GM18873 (cell line): ENCODE results near the gene PARD3B.

Experiments
- ATAC-seq: cut with Tn5 transposase; IDR thresholded peaks from one replicate; pipeline ENCODE4 v1.9.1; 2021; ENCODE audit warnings: mild to moderate bottlenecking, moderate library complexity, moderate number of reproducible peaks; ENCODE audit not compliant: unreplicated experiment, low FRiP score

PARD3B gene

GRCh38 chr2:205352593-205352992 lies 807.3 kb downstream of the PARD3B start:
- no peak for ATAC-seq

- no peak for ATAC-seq
Observed at GRCh38 chr2:205357732-205358131, 812.5 kb downstream of the PARD3B start.

GRCh38 chr2:205358351-205358815 lies 813.1 kb downstream of the PARD3B start:
- ATAC-seq = no peak

DNA sequence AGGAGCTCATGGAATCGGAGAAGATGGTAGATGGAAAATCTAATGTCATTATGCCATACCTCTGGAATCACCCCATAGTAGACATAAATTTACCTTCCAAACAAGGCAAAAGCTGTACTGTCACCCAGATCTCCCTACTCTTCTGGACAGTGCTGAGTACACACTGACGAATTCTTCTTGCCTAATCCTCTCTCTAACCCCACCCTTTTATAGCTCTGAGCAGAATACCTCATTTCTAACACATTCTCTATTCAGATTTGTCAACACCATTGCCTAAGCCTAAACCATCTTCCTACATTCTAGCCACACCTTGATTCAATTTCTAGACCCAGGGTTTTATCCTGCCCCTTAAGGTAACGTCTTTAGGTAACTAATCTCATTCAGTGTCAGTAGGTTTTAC lies 816.0 kb downstream of the PARD3B start:
- ATAC-seq = no peak

- ATAC-seq = no peak
Observed at GRCh38 chr2:205361970-205362369, 816.7 kb downstream of the PARD3B start.

- no peak for ATAC-seq
Observed at GRCh38 chr2:205364261-205364660, 819.0 kb downstream of the PARD3B start.

GRCh38 chr2:205366336-205367060 lies 821.2 kb downstream of the PARD3B start:
- ATAC-seq = no peak

DNA sequence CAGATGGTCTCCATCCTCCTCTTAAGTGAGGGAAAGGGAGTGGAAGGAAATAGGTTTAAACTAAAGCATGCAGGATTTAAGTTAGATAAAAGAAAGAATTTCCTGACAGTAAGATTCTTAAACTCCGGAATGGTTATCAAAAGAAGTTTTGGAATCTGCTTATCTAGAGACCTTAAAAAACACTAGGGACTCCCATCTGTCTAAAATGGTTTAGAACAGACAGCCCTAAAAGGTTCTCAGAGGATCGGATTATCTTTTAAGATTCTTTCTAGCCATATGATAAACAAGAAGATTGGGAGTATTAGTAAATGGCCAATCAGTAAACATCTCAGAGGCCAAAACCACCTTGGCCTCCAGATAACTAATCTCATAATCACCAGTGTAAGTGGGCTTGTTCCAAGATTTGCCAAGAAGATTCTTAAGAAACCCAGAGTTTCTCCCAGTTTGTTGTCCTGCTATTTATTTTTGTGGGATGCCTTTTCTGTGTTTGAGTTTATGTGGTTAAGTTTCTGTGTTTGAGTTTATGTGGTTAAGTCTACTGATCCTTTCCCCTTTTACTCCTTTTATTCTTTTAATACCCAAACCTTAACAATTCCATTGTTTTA lies 822.2 kb downstream of the PARD3B start:
- ATAC-seq = no peak

- no peak for ATAC-seq
Observed at GRCh38 chr2:205369813-205370212, 824.5 kb downstream of the PARD3B start.

- ATAC-seq = no peak
Observed at GRCh38 chr2:205370726-205371125, 825.5 kb downstream of the PARD3B start.

DNA sequence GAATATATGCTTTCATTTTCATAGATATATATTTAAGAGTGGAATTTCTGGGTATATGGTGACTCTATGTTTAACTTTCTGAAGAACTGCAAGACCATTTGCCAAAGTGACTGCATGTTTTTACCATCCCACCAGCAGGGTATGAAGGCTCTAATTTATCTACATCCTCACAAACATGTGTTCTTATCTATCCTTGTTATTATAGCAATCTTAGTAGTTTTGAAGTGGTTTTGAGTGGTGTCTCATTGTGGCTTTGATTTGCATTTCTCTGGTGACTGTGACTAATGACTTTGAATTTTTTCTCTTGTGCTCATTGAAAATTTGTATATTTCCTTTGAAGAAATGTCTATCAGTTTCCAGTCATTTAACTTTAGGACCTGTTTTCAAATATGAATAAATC lies 826.9 kb downstream of the PARD3B start:
- no peak for ATAC-seq

DNA sequence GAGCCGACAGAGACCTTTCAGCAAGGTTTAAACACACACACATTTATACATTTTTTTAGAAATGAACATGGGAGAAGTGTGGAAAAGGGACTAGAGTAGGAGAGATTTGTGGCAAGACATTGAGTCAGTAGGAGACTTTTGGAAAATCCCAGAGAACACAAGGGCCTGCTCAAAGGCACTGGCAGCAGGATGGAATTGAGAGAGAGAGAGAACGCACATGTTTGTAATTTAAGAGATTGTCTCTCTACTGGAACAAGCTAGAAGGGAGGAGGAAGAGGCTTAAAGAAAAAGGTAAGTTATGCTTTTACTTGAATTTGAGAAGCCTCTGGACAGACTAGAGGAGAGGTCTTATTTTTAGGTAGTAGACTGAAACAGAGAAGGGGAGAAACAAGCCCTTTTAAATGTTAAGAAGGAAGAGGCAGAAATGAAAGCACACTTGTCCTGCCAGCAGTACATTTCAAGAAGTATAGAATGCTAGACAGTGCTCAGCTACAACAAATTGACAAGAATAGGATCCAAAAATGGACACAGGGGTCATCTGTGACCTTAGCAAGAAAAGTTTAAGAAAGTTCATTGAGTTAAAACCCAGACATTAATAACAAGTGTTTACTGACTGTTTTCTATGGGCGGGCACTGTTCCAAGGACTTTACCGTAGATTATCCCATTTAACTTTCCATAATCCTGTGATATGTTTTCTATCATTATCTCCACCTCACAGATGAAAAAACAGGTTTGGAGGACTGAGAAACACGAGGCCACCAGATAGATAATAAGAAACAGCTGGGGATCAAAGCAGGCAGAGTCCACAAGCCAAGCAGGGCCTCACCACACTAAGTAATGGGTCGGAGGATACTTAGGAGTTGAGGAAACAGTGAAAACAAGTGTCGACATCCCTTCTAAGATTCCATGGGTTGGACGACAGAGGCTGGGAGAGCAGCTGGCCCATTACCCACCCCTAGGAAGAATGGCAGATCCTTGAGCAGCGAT lies 830.5 kb downstream of the PARD3B start:
- ATAC-seq = no peak

- ATAC-seq = no peak
Observed at GRCh38 chr2:205377324-205377723, 832.0 kb downstream of the PARD3B start.

- ATAC-seq = no peak
Observed at GRCh38 chr2:205383601-205384000, 838.3 kb downstream of the PARD3B start.

- no peak for ATAC-seq
Observed at GRCh38 chr2:205386109-205386508, 840.8 kb downstream of the PARD3B start.

DNA sequence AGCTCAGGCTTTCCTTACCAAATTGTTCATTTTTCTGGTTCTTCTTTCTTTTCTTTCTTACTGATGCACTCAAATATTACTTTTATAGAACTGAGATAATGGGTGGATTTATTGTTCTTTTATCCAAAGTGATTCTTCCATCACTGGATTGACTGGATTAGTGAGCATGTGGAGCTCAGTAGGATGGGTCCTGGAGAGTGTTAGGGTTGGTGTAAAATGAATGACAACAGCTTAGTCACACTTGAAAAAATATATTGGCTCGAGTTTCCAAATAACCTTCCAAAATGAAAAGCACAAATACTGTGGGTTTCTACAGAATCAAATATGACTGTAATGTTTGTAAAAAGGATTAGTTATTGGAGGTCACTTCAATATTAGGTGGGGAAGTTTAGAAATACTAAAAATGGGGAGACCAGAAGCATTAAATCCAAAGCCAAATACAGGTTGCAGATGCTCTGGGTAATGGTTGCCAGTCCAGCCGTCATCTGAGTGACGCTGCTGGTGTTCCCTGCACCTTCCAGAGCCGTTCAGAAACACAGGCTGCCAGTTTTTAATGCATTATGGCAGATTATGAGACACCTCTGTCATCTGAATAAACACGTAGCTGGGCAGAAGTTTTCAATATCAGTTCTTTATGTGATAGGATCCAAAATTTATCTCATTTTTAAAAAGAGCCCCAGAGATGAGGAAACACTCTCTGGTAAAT lies 842.2 kb downstream of the PARD3B start:
- ATAC-seq = no peak

DNA sequence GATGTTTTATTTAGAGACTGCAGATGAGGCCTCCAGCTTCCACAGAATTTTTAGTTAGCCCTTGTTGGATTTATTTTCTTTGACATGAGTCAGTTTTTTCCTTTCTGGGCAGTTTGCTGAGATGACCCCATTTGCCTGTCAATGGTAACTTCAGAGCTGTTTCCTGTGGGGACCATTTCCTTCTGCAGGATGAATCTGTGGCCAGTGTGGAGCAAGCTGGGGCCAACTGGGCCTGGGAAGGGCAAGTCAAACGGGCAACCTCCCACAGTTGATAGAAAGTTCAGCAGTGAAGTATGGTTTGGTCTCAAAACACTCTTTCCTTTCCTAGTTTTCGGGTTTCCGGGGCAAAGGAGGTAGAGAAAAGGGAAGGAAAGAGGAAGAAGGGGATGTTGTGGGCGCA lies 845.6 kb downstream of the PARD3B start:
- ATAC-seq = no peak

DNA sequence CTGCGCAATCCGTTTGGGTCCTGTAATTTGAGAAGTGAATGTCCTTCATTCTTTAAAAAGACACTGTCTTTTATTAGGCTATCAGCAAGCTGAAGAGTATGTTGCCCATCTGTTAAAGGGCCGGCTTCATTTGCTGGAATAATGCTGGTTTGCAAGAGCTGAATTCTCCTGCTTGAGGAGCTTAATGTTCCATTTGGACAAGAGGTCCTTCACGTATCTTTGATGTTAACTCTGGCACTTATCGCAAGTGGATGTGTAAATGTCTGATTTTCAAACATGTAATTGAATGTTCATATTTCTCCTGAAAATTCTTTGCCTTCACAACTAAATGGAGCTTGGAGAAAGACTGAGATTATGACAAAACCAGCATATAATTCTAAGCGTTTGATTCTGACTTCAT lies 856.2 kb downstream of the PARD3B start:
- ATAC-seq = no peak

DNA sequence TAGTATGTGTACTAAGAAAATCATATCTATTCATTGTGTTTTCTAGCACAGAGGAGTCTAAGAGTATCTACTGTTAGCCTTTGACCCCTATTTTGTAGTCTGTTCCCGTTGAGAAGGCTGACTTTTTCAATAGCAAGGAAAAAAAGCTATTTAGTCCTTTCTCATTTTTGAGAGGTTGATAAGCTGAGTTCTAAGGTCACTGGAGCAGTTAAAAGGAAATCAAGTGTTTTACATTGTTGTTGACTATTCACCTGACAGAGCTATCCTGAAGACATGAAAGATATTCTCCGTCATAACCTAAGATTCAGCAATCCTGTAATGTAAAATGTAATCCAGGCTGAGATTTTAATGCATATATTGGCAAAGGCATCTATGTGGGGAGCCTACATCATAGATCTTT lies 856.7 kb downstream of the PARD3B start:
- ATAC-seq = no peak

DNA sequence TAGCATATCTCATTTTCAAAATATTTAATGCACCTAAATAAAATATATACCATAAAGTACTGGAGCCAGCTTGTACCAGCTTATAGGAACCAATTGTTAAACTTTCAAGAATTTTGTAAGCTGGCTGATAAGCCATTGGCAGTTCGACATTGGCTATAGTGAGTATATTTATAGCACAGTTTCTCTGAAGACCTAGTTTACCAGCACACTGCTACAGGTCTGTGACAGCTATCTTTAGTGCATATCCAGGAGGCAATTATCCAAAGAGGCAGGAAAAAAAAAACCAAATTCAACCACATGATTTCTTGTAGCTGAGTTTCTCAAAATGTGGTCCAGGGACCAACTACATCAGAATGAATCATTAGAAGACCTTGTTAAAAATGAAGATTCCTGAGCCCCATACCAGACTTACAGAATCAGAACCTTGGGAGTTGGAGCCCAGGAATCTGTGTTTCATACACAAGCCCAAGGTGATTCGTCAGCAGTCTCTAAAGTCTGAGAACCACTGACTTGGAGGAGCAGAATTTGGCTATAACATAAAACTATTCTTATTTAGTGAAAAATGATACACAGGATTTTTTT lies 858.1 kb downstream of the PARD3B start:
- ATAC-seq = no peak
